Left renal pelvis (tissue), 4 donors: ENCODE results near the gene CCDC51. TPM values are rescaled to one million over a fixed set of nuclear protein-coding genes. Genes with fewer than 3 reads are reported as not detected.
A peak's percentile ranks its signal among the peaks of the same experiment; 100 is the strongest.
"Not testable (repeated sequence)": the region's sequence is repeated elsewhere in the genome, so short reads cannot be mapped to it uniquely, and the experiment has no call there.

ENCODE experiments used
- DNase-seq, 4 donors: peaks; one replicate each; pipeline ENCODE4 v3.0.0-alpha.2; 2013; ENCODE audit warnings: low read depth in 4 of 4, low spot score in 3 of 4
- polyA plus RNA-seq, 4 donors: library from polyadenylated mRNA; unstranded; fragments of 120-200 nt; gene quantifications; one replicate each; pipeline ENCODE4 v1.2.1, GENCODE V29; 2013; ENCODE audit not compliant: insufficient read length in 4 of 4

CCDC51 gene
- polyA plus RNA-seq, 4 donors: 15.5 to 28.3 (median 24.3) TPM

DNA sequence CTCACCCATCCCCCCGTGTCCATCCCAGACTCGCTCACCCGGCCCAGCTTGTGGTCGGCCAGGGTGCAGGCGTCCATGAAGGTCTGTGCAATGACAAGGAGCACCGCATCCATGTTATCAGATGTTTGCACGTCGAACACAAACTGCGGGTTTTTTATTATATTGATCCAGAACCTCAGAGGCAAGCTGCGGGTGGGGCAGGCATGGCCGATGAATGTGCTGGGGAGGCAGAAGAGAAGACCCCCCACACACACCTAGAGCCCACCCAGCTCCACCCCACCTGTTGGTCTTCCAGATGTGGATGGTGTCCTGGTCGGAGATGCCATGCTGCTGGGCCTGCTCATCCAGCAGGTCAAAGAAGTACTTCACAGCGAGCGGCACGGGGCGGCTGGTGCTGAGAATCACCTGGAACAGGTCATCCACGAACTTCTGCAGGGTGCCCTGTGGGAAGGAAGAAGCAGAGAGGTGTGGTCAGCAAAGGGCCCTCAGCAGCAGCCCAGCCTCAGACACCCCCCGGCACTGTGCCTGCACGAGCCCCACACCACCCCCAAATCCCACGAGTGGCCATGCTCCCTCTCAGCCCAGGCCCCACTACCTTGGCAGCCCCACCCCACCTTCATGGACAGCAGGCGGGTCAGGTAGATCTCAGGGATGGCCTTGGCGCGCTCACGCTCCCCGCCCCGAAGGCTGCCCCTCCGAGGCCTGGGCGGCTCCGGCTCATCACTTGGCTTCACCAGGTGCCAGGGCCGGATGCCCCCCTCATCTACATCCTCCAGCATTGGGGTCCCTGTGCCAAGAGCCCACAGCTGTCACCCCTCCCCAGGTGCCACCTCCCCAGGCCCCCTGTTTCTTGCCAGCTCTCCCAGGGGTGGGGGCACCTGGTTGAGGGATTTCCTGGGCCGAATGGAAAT, 30.4 kb downstream of the CCDC51 start:
- no peak for DNase-seq

DNA sequence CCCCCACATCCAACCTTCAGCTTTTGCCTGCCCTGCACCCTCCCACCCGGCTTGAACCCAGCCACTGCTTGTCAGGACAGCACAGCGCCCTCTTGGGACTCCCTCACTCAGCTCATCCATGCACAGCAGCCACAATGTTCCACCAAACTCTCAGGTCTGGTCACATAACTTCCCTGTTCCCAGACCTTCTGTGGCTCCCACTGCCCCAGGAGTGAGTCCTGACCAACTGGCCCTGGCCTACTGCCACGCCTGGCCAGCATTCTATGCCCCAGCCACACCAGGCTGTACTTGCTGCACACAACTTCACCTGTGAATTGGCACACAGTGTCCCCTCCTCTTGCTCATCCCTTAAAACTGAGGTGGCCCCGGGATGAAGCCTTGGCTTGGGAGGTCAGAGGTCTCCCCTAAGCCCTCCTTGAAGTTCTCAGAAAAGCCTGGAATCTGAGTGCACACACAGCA, 31.1 kb downstream of the CCDC51 start:
- DNase-seq: no peak

DNA sequence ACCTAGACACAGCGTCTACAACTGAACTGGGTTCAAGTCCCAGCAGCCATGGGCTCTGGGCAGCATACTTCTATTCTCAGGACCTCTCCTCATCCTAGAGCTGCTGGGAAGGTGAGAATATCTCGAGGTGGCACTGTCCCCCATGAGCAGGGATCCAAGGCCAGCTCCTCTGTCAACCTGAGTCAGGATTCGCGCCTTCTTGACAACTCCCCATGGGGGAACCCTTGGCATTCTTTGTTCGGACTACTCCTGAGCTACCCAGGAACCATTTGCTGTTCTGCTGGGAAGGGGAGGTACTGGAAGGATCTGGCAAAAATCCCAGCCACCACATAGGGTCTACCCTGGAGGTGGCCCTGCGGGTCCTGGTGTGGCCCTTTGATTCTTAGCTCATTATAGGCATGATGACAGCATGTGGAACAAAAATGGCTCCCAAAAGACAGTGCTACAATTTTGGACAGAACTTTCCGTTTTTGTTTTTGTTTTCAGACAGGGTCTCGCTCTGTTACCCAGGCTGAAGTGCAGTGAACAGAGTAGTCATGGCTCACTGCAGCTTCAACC, 32.3 kb downstream of the CCDC51 start:
- no peak for DNase-seq

DNA sequence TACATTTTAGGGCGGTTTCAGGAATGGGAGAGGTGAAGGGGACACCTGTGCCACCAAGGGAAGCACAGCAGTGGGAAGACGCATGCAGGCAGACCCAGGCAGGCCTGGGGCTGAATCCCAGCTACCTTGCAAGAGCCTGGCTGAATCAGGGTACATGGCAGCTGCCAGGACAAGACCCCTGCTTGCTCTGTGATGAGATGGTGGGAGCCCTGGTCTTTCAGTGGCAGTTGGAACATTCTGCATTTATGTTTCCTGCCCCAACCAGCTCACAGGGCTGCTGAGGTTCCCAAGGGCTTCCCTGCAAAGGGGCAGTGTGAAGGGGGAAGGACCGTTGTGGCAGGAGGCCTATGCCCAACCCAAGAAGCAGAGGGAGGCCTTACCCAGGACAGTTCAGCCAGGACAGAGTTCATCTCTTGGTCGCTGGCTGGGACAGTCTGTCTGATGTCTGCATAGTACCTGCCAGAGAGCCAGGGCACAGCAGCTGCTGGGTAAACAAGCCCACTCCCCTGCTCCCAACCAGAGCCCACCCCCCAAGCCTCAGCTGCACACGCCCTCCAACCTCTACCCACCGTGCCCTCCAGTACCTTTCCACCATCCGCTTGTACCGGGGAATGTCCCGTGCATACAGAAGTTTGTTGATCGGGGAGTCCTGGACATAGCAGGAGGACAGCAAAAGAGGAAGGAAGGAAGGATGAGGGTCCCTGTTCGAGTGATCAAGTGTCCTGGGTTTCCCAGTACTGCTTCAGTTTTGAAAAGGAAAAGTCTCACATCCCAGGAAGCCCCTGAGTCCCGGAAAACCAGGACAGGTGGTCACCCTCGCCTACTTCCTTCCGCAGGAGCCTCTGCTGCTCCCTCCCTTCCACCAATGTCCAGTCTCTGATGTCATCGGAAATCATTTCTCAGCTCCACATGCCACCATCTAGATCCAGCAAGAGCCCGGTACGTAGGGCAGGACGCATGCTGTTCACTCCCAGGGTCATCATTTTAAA, 33.2 kb downstream of the CCDC51 start:
- no peak for DNase-seq

DNA sequence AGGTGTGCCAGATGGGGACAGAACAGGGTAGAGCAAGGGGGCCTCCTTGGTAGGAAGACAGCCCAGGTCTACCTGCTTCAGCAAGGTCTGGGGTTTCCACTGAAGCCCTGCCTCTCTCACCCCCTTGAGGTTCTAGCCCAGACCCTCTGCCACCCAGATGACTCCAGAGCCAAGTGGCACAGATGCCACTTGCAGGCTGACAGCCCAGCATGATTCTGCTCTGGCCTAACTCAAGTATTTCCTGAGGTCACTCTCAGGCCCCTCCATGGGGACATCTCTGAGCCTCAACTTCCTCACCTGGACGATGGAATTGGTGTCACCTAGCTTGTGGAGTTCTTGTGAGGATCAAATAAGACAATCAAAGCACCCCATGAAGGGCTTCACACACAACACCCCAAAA, 33.9 kb downstream of the CCDC51 start:
- no peak for DNase-seq

DNA sequence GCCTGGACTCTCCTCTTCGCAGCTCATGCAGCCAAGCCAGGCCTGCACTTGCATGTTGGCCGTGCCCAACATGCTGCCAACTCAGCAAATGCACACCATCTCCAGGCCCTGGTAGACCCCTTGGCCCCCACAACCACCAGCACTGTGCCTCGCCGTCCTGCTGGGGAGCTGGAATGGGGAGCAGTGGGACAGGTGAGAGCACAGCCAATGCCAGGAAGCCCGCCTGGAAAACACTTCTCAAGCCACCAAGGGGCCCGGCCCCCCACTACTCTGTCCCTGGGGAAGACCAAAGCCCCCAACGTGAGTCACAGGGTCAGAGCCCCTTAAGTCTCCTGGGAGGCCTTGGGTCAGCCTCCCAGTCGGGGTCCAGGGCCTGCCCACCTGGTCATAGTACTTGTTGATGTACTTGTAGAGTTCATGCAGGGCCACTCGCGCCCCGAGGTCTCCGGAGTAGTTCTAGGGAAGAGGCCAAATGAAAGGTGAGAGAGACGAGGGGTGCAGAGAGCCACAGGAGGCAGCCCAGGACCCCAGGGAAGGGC, 34.5 kb downstream of the CCDC51 start:
- no peak for DNase-seq

DNA sequence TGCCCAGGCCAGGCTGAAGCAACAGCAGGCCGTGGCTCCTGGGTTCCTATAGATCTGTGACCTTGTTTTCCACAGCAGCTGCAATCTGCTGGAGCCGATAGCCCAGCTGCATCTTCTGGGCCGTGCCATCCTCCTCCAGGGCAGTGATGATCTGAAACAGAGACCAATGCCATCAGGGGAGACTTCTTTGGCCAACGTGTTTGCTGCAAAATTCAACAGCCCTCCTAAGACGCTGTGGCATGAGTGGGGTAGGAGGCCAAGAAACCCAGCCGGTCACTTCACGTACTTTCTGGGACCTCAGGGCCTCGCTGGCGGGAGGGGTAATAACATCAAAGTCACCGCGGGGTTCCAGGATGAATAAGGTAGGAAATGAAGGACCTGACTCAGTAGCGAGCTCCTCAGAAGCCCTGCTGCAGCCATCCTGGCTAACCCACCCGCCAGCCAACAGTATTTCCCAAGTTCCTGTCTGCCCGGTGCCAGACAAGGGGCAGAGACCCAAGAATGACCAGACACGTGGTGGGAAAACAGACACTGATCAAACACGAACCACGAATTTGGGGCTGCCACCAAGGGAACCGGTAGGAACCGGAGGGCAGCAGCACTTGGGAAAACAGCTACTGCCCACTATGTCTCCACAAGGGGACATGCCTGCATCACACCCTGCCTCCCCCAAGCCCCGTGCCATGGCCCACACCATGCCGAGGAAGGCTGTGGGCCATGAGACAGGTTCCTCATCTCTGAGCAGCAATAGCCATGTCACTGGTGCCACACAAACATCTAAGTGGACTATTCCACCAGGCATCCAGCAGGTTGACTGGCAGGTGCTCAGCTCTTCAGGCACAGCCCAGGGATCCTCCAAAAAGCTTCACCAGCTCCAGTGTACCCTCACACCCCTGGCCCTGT, 35.2 kb downstream of the CCDC51 start:
- no peak for DNase-seq

DNA sequence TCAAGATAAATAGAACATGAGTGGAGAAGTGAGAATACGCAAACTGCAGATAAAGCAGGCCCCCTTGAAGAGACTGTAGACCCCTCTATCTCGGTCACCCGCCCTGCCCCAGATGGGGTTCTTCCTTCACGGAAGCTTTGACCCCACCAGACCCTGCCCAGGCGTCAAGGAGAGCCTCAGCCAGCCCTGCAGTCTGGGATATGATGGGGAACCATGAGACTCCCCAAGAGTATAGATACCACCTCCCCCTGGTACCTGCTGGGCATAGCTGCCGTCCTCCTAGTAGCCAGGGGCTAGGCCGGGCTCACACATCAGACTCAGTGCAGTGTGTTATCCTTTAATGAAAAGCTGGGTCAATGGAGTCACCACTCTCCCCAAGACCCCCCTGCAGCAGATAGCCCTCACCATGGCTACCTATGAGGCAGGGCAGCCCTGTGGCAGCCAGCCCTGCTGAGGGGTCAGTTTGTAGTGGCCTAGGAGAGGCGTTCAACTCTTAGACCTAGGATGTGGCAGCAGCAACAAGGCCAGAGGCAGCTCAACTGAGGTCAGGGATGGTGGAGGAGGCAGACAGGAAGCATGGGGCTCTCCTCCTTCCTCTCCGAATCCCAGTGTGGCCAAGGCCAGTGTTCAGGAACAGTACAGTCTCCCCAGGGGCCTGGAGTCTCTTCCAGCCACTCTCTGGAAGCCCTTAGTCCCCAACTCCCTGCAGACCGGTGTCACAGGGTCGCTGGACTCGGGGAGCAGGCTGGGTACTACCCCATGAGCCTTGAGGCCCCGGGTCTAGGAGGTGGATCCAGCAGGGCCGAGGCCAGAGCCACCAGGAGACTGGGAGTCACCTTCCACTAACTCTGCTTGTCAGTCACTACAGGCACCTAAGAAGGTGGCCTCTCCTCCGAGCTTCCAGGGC, 36.1 kb downstream of the CCDC51 start:
- no peak for DNase-seq

DNA sequence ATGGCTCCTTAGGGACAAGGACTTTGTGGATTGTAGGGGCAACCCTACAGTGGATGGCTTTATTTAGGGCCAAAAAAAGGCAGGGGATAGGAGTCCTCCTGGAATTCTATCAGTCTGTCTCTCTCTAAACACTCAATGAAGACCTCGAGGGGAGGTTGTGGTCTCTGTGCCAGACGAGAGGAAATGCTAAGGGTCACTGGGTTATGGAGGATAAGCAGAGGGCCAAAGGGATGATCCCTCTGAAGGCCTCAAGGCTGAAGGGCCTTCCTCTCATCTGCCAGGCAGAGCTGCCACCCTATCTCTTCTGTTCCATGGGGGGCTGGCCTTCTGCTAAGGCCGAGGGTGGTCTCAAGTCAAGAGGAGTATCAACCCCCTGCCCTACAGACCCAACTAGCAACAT, 37.0 kb downstream of the CCDC51 start:
- DNase-seq: no peak

DNA sequence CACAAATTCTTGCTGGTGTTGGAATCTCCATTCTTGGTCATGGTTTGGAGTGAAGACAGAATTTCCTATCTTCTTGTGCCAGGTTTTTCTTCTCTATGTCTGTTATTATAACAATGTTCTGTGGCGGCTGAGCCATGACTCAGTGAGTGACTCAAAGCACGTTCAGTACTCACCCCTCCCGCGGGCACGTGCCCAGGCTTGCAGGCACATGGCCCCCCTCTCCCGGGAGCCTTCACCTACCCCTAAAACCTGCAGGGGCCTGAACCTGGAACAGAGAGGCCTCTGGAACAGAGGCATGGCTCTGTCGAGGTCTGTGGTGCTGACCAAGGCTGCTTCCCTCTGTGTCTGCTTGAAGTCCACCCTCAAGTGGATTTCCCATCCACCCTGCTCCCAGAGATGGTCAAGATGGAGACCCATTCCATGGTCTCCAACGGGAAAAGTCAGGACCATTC, 37.6 kb downstream of the CCDC51 start:
- DNase-seq: no peak

DNA sequence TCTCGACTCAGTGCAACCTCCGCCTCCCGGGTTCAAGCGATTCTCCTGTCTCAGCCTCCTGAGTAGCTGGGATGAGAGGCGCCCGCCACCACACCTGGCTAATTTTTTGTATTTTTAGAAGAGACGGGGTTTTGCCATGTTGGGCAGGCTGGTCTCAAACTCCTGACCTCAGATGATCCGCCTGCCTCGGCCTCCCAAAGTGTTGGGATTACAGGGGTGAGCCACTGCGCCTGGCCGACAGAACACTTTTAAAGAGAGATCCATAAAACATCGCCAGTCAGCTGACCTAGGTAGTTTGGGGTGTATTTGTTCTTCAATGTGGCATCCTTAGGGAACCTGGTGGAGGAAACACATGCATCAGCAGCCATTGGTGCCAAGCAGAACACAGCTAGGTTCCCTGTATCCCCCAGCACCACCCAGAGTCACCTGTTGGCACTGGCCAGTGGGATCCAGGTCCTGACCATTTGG, 38.5 kb downstream of the CCDC51 start:
- DNase-seq: not testable (repeated sequence)

DNA sequence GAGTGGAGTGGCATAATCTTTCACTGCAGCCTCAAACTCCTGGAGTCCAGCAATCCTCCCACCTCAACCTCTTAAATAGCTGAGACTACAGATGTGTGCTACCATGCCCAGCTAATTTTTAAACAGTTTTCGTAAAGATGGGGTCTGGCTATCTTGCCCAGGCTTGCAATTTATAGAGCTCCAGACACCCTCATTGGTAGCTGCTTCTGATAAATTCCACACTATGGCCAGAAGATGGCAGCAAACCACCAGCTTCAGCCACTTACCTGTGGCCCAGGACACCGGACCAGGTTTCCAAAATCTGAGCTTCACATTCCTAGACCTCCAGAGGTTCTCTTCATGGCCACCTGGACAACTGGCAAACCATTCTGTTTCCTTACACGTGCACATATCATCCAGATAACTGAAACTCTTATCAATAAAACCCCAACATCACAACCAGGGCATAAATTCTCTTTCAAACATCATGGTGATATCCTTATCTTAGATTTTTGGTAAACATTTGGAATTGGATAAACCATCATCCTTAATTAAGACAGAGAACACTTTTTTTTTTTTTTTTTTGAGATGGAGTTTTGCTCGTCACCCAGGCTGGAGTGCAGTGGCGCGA, 39.0 kb downstream of the CCDC51 start:
- DNase-seq: peak in 2 of 4 donors; percentile 36 to 40

DNA sequence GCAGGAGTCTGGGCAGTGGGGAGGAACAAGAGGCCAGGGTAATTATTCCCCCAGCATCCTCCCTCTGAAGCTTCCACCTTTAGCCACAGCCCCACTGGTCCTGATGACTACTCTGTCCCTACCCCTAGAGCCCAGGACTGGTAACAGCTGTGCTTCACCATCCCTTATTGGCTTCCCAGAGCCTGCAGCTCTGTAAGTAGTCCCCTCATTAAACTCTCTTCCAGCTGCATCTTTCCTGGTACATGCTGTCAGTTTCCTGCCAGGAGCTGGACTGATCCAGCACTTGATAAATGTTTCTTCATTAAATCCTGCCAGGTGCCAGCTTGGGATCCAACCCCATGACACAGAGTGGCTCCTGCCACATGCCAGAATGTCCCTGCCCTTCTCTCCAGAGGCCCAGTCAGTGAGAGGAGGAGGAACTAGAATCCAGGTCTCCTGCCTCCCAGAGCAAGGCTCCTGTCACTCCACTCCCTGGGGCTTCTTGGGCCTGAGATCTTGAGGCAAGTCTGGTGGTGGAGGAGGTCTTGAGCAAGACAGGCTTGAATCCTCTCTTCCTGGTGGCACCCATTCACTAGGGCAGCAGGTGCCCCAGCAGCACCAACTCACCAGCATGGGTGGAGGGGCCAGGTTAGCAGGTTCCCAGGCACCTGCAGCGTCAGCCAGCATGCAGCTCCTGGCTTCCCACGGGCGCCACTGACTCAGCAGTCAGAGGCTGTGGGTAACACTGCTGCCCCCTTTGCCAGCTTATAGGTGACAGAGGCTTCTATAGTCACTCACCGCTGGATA, 40.3 kb downstream of the CCDC51 start:
- no peak for DNase-seq

DNA sequence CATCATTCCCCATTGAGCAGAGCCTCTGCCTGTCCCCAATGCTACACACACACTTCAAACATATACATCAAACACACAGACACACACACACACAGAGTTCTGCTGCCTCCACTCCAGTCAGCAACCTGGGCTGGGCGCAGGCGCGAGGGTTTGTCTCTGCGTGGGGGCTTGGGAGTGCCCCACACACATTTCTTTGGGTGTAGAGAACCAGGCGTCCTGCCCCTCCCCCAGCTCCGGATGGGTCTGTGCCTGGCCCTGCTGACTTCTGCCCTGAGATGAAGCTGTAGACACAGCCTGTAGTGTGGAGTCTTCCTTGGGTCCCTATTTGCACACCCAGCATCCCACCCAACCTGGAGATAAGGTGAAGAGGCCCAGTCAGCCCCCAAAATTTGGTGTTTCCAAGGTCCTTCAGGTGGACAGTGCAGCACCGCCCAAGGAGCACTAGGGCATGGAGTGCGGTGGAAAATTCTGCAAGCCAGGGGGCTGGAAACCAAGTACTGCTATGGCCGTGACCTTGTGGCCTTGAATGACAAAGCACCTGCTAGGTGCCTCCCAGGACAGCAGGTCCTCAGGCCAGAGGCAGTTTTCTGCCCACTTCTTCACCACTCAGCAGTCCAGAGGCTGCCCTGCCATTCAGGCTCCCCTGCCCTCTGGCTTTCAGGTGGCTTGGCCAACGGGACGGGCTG, 41.1 kb downstream of the CCDC51 start:
- DNase-seq: no peak

DNA sequence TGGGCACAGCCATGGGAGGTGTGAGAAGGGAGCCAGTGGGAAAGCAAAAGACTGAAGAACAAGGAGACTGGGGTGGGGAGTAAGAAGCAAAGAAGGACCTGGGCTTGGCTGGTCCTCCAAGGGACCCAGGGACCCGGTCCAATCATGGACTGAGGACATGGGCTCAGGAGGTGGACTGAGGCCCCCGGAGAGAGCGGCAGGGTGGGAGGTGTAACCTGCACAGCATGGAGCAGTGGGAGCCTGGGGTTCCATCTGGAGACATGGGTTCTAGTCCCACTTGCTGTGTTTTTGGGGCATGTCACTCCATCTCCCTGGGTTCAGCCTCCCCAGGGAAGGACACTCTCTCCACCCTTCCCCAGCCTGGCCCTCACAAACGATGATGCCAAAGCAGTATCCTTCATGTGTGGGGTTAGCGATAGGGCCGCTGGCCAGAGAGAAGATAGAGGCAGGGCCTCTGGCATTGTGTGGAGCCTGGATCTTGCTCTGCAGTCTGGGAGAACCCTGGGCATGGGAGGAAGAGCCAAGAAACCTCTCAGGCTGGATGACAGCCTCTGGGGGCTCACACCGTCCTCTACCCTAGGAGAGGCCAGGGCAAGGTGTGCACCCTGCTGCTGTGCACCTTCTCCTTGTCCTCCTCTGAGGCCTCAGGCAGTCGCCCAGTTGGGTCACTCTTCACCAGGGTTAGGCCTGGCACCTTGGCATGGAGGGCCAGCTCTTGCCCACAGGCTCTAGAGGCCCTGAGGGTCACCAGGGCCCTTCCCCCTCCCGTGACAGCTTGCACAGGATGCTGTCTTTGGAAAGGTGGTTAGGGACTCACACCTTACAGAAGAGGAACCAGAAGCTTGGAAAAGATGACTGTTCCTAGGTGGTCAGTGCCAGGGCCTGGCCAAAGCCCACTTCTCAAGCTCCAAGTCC, 41.9 kb downstream of the CCDC51 start:
- DNase-seq: no peak

DNA sequence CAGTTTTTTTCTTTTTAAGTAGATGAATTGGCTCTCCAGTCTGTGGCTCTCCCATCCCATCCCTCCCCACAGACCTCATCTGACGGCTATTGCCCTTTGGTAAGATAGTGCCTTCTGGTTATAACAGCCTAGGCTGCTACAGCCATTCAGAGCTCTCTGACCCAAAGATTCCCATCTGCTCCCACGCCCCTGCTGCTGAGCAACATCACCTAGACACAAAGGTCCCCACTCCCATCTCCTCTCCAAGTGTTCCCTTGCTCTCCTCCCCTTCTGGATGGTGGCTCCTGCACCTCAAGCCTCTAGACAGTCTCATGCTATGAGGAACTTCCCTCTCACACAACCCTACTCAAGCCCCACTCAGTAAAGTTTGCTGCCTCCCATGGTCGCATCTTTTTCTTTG, 44.2 kb downstream of the CCDC51 start:
- no peak for DNase-seq
